Smooth muscle cell of the brain vasculature (primary cell): ENCODE measurements around the gene RTF1.
"Not testable (repeated sequence)": the region's sequence is repeated elsewhere in the genome, so short reads cannot be mapped to it uniquely, and the experiment has no call there.

ENCODE experiments used
- DNase-seq: peaks from one replicate; pipeline ENCODE4 v3.0.0-alpha.2; 2012; ENCODE audit warnings: low read depth, low spot score

Gene RTF1

GRCh38 chr15:41416742-41417417, at the start of gene RTF1:
TSS of gene RTF1 (plus strand) at chr15:41417095. CDS start at chr15:41417116, 21 bp downstream.
- DNase-seq, result peak; percentile 72

DNA sequence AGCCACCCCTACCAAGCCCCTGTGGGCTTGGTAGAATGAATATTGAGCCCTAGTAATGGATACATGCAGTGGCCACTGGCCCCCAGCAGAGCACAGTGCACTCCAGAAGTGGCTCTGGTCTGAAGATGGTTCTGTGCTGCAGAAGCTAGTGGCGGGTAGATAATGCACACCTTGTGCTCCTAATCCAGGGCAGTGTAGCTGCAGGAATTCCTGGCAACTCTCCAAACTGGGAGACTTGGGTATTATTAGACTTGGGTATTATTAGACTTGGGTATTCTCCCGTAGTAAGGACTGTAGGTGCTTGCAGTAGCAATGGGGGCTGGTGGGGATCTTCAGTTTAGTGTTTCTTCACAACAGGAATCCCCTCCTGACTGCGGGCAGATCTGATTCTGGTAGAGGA, 49.5 kb upstream of the RTF1 start:
- no peak for DNase-seq

DNA sequence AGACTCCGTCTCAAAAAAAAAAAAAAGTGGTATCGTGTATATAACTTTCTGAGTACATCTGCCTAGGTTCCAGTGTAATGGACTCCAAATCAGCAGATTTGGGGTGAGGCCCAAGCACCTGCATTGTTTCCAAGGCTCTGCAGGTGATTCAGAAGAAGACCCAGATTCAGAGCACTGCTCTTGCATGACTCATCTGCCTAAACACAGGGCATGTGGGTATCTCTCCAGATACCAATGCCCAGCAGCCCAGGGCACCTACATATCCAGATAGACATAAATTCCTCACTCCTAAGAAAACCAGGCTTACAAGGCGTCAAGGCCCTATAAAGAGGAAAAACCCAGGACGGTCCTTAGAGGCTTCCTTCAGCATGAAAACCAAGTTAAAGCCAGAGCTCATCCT, 38.9 kb upstream of the RTF1 start:
- no peak for DNase-seq

DNA sequence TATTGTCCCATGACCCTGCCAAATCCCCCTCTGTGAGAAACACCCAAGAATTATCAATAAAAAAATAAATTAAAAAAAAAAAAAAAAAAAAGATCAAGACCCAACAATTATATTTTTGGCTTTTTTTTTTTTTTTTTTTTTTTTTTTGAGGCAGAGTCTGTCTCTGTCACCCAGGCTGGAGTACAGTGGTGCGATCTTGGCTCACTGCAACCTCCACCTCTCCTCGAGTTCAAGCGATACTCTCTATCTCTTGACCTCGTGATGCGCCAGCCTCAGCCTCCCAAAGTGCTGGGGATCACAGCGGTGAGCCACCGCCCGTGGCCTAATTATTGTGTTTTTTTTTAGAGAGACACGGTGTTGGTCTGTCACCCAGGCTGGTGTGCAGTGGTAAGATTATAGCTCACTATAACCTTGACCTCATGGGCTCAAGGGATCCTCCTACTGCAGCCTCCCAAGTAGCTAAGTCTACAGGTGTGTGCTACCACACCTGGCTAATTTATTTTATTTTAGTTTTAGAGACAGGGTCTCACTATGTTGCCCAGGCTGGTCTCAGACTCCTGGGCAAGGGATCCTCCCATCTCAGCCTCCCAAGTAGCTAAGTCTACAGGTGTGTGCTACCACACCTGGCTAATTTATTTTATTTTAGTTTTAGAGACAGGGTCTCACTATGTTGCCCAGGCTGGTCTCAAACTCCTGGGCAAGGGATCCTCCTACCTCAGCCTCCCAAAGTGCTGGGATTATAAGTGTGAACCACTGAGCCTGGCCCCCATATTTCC, 32.7 kb upstream of the RTF1 start:
- not testable (repeated sequence) for DNase-seq

DNA sequence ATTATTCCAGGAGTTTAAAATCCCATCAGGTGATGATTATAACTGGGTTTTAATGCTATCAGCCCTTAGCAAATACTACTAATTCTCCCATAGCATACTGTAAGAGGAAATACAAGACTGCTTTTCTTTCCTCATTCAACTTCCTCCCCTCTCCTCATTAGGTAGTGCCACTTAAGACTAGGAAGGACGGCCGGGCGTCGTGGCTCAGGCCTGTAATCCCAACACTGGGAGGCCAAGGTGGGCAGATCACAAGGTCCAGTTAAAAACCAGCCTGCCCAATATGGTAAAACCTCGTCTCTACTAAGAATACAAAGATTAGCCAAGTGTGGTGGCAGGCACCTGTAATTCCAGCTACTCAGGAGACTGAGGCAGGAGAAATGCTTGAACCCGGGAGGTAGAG, 29.2 kb upstream of the RTF1 start:
- DNase-seq, result no peak

- no peak for DNase-seq
Observed at GRCh38 chr15:41392659-41393058, 24.2 kb upstream of the RTF1 start.

- DNase-seq, result no peak
Observed at GRCh38 chr15:41394924-41395323, 22.0 kb upstream of the RTF1 start.

- no peak for DNase-seq
Observed at GRCh38 chr15:41396111-41396510, 20.8 kb upstream of the RTF1 start.

DNA sequence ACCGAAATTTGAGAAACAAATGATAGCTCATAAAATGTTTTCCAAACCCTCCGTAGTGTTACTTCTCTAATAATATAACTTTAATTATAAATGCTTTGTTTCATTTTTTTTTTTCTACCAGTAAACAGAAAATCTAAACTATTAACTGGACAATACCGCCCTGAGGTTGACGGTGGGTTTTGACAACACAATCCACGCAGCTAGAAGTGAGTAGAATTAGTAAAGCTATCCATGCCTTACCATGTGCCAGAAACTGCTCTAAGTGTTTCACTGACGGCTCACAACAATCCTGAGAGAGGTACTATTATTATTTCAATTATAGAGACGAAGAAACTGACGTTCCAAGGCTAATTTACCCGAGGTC, 15.0 kb upstream of the RTF1 start:
- no peak for DNase-seq

GRCh38 chr15:41407341-41407740, 9.6 kb upstream of the RTF1 start:
- DNase-seq, result no peak

GRCh38 chr15:41408234-41408641, 8.7 kb upstream of the RTF1 start:
- DNase-seq, result no peak

DNA sequence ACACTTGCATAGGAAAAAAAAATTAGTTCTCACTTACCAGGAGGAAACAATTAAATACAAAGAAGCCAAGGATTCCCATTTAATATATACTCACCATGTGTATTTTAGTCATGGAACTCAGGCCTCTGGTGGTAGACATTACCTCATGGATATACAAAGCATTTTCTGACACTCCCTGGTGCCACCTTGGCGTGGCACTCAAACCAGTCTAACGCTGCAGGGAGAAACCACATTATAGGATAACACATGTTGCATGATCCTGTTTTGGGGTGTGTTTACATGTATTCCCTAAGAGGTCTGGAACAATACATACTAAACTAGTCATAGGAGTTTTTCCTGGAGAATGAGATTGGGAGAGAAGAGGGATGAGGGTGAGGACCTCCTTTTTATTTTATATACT, 5.9 kb upstream of the RTF1 start:
- DNase-seq, result no peak

GRCh38 chr15:41411441-41411840, 5.5 kb upstream of the RTF1 start:
- DNase-seq, result no peak

DNA sequence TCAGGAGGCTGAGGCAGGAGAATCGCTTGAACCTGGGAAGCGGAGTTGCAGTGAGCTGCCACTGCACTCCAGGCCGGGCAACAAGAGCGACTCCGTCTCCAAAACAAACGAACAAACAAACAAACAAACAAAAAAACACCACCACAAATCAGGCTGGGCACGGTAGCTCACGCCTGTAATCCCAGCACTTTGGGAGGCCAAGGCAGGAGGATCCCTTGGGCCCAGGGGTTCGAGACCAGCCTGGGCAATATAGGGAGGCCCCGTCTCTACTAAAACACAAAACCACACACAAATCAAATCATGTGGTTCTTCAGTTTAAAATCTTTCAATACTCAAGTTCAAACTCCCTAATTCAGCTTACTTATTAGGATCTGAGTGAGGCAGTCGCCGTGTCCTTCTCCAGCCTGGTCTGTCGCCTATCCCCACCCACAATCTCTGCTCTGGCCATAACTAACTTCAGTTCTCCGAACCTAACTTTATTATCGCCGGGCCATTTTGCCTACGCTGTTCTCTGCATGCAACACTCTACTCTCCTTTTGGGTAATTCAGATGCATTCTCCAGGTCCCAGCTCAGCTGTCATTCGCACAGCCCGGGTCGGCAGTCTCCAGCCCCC, 660 bp upstream of the RTF1 start:
- no peak for DNase-seq

GRCh38 chr15:41417418-41418195, 712 bp downstream of the RTF1 start:
- no peak for DNase-seq

GRCh38 chr15:41423979-41424659, 7.2 kb downstream of the RTF1 start:
- DNase-seq, result no peak

- DNase-seq, result no peak
Observed at GRCh38 chr15:41424809-41425208, 7.9 kb downstream of the RTF1 start.

GRCh38 chr15:41425907-41426306, 9.0 kb downstream of the RTF1 start:
- not testable (repeated sequence) for DNase-seq

GRCh38 chr15:41429003-41429890, 12.4 kb downstream of the RTF1 start:
- no peak for DNase-seq

DNA sequence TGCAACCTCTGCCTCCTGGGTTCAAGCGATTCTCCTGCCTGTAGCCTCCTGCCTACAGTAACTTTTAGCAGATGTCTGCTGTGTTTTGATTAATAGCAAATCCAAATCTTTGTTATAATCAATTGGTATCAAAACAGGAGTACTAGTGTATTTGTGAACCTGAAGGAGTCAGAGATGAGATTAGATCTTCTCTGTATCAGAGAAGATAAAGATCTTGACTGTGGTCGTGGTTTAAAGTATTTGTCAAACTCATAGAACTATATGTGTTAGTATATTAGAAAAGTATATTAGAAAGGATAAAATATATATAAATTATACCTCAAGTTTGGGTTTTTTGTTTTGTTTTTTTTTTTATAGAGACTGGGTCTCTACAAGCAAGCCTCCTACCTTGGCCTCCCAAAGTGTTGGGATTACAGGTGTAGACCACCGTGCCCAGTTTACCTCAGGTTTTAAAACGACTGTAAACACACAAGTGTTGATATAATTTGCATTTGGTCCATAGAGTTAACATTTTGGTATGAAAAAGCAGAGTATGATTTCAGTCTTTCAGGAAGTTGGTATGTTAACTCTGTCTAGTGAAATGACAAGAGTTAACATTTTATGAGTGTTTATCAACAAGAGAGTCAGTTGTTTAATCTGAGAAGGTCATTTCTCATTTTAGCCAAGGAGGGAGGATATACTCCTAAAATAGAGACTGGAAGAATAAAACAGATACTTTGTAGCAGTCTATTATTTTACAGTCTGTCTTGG, 18.3 kb downstream of the RTF1 start:
- no peak for DNase-seq
